Right forelimb (tissue), 1 donor: ENCODE results near the gene SMIM38.

Source experiments
- DNase-seq: peaks from one replicate; pipeline ENCODE4 v3.0.0-alpha.2; 2018

Gene SMIM38

DNA sequence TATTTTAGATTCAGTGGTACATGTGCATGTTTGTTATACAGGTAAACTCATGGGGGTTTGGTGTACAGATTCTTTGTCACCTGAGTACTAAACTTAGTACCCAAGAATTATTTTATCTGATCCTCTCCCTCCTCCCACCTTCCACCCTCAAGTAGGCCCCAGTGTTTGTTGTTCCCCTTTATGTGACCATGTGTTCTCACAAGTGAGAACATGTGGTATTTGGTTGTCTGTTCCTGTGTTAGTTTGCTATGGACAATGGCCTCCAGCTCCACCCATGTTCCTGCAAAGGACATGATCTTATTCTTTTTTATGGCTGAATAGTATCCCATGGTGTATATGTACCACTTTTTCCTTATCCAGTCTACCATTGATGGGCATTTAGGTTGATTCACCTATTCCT, 6.8 kb downstream of the SMIM38 start:
- no peak for DNase-seq

GRCh38 chr11:69163842-69164241, 8.1 kb downstream of the SMIM38 start:
- no peak for DNase-seq

- no peak for DNase-seq
These were observed 9.1 kb downstream of the SMIM38 start for GRCh38 chr11:69164824-69165223.

GRCh38 chr11:69165775-69166174, 10.0 kb downstream of the SMIM38 start:
- no peak for DNase-seq

- DNase-seq = peak; percentile 61
These were observed 10.7 kb downstream of the SMIM38 start for GRCh38 chr11:69166218-69167115.

GRCh38 chr11:69167130-69167915, 11.6 kb downstream of the SMIM38 start:
- no peak for DNase-seq

- no peak for DNase-seq
These were observed 12.4 kb downstream of the SMIM38 start for GRCh38 chr11:69167916-69168691.

DNA sequence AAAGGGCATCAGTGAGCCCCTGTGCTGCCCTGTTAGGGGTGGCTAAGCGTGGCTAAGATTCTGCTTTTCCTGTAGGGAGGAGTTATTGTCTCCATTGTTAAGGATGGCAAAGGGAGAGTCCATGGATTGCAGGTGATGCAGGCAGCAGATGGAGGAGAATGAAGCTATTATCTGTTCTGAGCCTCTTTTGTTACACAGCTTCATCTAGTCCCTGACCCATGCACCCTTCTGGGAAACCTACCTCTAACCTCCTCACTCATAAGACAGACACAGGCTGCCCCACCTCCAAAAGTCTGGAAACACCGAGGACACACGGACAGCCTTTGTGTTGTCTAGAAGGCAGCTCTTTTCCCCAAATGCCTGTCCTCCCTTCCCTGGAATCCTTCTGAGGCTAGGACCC, 13.7 kb downstream of the SMIM38 start:
- DNase-seq = no peak

GRCh38 chr11:69170704-69171103, 15.0 kb downstream of the SMIM38 start:
- DNase-seq = no peak

DNA sequence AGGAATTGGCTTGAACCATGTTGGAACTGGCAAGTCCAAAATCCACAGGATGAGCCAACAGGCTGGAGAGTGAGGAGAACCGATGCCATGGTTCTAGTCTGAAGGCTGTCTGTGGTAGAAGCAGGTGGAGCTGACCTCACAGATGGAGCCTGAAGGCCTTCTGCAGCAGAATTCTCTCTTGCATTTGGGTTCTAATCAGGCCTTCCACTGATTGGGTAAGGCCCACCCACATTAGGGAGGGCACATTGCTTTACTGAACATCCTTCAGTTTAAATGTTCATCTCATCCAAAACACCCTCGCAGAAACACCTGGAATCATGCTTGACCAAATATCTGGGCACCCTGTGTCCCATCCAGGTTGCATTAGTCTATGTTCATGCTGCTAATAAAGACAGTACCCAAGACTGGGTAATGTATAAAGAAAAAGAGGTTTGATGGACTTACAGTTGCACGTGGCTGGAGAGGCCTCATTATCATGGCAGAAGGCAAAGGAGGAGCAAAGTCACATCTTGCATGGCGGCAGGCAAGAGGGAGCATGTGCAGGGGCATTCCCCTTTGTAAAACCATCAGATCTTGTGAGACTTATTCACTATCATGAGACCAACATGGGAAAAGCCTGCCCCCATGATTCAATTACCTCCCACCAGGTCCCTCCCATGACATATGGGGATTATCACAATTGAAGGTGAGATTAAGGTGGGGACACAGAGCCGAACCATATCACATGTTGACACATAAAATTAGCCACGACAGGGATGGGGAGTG, 15.9 kb downstream of the SMIM38 start:
- DNase-seq = no peak

GRCh38 chr11:69172674-69173073, 16.9 kb downstream of the SMIM38 start:
- no peak for DNase-seq

- DNase-seq = no peak
These were observed 17.6 kb downstream of the SMIM38 start for GRCh38 chr11:69173331-69173730.

GRCh38 chr11:69173925-69174581, 18.3 kb downstream of the SMIM38 start:
- DNase-seq = no peak

DNA sequence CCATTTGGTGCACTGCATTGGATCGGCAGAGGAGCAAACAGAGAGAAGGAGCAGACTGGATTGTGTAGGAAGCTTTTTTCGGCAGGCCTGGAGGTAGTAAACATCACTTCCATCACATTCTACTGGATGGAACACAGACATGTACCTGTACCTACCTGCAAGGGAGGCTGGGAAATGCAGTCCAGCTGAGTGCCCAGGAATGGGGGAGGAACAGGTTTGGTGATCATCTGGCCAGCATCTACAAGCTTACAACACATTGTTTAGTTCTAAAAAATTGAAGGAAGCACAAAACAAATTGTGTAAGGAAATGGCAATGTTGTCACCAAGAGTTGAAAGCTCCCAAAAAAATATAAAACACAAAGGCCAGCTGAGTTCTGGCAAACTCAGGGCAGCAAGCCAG, 19.1 kb downstream of the SMIM38 start:
- no peak for DNase-seq

GRCh38 chr11:69178819-69179482, 23.2 kb downstream of the SMIM38 start:
- no peak for DNase-seq

- DNase-seq = no peak
These were observed 24.5 kb downstream of the SMIM38 start for GRCh38 chr11:69180226-69180625.

DNA sequence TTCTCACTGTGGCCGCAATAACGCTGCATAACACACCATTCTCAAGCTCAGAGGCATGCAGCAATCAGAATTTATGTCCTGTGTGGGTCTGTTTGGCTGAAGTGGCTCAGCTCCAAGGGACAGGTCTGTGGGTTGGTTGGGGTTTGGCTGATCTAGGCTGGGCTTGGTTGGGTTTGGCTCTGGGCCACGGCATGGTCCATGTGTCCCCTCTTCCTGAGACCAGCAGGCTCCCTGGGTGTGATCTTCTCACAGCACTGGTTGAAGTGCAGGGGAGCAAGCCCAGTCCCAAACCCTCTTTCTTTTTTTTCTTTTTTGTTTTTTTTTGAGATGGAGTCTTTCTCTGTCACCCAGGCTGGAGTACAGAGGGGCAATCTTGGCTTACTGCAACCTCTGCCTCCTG, 25.0 kb downstream of the SMIM38 start:
- DNase-seq = no peak

DNA sequence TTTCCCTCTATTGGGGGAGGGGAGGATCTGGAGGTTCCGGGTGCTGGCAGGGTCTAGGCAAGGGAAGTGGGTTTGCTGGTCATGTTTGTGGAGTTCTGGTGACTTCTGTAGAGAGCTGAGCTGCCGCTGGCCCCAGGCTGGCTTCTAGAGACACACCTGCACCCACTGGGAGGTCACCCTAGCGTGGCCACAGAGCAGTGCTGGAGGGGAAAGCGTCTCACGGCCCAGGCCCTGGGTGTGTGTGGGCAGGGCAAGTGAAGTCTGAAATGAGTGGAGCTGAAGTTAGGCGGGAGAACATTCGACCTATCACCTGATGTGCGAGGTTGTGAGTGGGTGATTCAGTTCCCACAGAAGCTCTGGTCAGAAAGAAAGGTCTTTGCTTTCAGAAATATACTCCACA, 27.9 kb downstream of the SMIM38 start:
- no peak for DNase-seq

DNA sequence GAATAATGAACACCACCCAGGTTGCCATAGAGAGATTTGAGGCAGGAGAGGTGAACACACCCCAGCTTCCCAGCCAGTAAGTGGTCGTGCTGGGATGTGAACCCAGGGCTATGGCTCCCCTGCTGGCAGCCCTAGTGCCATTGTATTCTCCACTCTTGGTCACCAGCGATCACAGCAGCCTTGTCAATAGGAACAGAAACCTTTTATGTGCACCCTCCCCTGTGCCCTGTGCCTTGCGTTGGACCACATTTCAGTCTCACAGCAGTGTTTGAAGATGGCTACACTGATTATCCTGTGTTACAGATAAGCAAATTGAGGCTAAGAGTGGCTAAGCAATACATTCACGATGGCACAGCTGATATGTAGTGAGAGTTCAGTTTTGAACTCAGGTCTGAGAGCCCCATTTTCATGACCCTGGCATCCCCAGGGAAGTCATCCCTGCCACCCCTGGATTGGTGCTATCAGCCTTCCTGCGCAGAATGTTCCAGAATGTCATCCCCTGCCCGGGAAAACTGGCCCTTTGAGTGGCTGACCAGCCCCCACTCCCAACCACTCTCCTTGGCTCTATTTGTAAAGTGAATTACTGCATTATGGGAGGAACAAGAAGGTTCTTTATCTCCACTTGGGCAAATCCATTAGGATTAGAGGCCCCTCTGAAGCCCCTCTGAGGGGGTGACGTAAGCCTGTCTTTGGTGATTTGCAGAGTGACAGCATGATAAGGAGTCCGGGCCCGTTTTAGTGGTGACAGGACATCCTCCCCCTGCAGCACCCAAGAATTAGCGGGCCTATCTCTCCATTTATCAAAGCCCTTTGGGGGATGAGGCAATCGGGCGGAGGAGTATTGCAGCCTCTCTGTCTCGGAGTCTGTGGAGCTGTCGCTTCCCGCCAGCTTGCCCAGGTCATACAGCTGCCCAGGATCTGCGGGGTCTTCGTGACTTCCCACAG, 30.9 kb downstream of the SMIM38 start:
- DNase-seq = no peak

DNA sequence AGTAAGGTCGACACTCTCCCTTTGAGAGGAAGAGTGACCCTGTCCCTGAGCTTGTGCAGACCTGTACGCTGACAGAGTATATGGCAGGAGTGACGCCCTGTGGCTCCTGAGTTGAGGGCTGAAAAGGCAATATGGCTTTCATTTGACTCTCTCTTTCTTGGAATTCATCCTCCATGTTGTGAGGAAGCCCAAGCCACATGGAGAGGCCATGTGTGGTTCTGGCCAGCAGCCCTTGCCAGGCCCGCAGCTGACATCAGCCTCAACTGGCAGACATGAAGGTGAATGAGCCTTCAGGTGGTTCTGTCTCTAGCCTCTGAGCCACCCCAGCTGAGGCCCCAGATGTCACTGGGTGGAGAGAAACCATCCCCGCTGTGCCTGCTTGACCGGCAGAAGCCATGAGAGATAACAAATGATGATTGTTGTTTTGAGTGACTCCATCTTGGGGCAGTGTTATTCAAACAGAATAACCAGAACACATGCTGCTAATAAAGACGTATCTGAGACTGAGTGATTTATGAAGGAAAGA, 31.9 kb downstream of the SMIM38 start:
- DNase-seq = no peak
